AG09309 (cell line): ENCODE data around the gene CD9.
A peak's percentile ranks its signal among the peaks of the same experiment; 100 is the strongest.

Experiments used
- DNase-seq: peaks from one replicate; pipeline ENCODE4 v3.0.0-alpha.2; 2010; ENCODE audit warnings: low read depth
- H3K4me3 ChIP-seq: 2 replicates; pipeline ENCODE4 v1.5.1; 2011; ENCODE audit warnings: mild to moderate bottlenecking, low read depth, low read length, moderate library complexity; ENCODE audit not compliant: control insufficient read depth
- CTCF ChIP-seq: IDR thresholded peaks from 2 replicates; pipeline ENCODE4 v1.5.1; 2011; ENCODE audit warnings: mild to moderate bottlenecking, low read depth, low read length, inconsistent platforms; ENCODE audit not compliant: insufficient read depth, control insufficient read depth; ENCODE audit errors: missing control alignments

The CD9 gene

DNA sequence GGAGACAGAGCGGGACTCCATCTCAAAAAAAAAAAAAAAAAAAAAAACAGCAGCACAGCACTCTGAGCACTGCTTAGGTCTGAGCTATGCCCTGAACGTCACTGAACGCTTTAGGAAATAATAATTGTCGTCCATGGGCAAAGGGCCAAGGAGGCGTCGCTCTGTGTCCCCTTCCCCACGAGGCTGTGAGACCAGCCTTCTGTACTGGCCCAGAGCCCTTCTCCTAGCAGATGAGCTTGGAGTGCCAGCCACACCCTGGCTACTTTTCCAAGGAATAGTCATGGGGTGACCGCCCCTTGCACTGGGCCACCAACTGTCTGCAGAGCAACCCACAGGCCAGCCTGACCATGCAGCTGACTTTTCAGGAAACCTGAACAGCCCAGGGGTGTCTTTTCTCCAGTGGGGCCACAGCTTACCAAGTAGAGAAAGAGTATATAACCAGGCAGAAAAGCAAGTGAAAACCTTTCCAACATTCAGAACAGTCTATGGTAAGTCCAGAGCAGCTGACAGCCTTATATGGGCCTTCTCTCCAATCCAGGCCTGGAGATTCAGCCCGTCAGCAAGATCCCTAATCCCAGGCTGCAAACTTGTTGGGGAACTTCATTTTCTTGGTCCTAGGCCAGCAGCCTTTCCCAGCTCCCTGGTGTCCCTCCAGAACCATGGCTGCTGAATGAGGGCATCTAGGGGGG, 28.5 kb downstream of the CD9 start:
- no peak overlapping the region for H3K4me3 ChIP-seq
- DNase-seq = no peak
- no peak for TF ChIP-seq CTCF

DNA sequence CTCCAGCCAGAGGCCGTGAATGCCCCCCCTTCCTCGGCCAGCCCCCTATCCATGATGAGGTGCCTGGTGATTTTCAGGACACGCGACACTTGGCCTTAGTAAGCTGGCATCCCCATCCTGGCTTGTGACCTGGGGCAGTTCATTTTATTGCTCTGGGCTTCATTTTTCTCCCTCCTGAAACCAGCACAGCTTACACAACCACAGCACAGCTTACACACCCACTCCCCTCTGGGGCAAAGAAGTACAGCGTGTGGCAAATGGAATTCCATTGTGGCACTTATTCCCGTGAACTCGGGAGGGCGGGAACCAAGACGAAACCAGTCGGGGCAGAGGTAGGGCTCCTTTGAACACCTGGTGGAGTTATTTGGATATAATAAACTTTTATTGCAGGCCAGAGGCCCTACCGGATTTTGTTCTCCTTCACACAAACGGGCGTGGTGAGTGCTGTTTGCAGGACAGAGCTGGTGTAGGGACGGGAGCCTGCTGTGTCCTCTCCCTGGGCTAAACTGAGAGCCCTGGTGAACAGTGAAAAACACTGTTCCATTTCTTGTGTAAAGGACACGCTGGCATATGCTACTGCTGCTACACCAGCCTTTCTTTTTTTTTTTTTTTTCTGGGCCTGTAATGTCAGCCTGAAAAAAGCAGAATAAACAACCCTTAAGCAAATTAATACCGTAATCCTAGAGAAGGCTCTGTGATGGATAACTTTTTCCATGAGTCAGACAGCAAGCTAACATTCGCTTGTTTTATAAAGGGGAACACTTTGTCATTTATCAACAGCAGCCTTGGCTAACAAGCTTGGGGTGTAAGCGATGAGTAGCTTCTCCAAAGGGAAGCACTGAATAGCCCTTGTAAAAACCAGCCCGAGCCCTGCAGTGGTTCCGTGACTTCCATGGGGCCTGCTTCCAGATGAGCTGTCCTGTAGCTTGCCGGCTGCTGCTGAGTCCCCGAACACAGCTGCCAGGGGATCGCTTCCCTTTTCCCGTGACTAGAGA, 29.3 kb downstream of the CD9 start:
- TF ChIP-seq CTCF = no peak
- no peak overlapping the region for H3K4me3 ChIP-seq
- DNase-seq = peak; percentile 93

GRCh38 chr12:6230321-6231110, 30.3 kb downstream of the CD9 start:
- no peak overlapping the region for H3K4me3 ChIP-seq
- TF ChIP-seq CTCF = no peak
- DNase-seq = no peak

GRCh38 chr12:6231359-6232268, 31.4 kb downstream of the CD9 start:
- DNase-seq = no peak
- no peak overlapping the region for H3K4me3 ChIP-seq
- no peak for TF ChIP-seq CTCF

DNA sequence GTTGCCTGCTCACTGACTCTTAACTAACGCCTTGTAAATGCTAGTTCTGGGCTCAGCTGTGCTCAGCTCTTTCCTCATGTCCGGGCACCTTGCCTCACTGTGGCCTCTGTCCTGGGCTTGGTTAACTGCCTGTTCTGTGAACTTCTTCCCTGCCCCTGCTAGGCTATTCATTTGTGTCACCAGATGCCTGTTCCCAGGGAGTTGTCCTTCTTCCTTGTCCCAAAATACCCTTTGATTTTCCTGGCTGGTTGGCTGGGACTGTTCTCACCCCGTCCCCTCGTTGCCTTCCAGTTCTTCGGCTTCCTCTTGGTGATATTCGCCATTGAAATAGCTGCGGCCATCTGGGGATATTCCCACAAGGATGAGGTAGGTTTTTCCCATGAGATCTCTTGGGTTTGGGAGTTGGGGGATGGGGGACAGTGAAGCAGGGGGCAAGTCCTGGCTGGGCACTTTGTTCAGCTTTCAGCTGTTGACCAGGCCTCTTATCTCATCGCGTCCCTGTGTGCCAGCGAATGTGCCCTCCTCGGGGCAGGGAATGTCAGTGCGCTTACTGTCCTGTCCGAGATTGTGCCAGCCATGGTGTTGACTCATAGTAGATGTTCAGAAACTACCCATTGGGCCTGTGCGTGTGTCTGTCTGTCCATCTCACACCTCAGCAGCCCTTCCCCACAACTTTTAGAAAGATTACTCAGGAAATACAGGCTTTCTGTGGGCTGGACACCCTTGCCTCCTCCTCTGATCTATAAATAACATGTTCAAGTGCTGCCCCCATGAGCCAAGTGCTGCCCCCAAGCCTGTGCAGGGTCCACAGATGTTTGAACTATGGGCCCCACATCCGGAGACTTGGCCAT, 33.1 kb downstream of the CD9 start:
- no peak for TF ChIP-seq CTCF
- no peak for DNase-seq
- no peak overlapping the region for H3K4me3 ChIP-seq
